Lung (tissue), 12 donors: Measurements from ENCODE around the gene DNAAF1. TPM values are rescaled to one million over a fixed set of nuclear protein-coding genes. Genes with fewer than 3 reads are reported as not detected.

Source experiments
- ATAC-seq: fragments of 200-7000 bp; cut with Tn5 transposase; one replicate; pipeline ENCODE4 v1.9.1; 2020; ENCODE audit warnings: moderate number of reproducible peaks; ENCODE audit not compliant: insufficient read depth, low FRiP score
- DNase-seq, 3 donors: peaks; one replicate each; pipeline ENCODE4 v3.0.0-alpha.2; 2013 to 2017
- H3K27ac ChIP-seq, 2 donors: one replicate each; pipeline ENCODE4 v1.5.1; 2013; ENCODE audit warnings: mild to moderate bottlenecking in 2 of 2, moderate library complexity in 2 of 2, control low read depth in 1 of 2, inconsistent platforms in 1 of 2, low read depth in 1 of 2, low read length in 1 of 2
- H3K27me3 ChIP-seq, 3 donors: one replicate each; pipeline ENCODE4 v1.5.1; 2013; ENCODE audit warnings: low read length in 2 of 3; ENCODE audit not compliant: control insufficient read depth in 3 of 3, insufficient read depth in 3 of 3
- H3K36me3 ChIP-seq, 4 donors: one replicate each; pipeline ENCODE4 v1.5.1; 2013; ENCODE audit warnings: low read length in 4 of 4, mild to moderate bottlenecking in 1 of 4, moderate library complexity in 1 of 4; ENCODE audit not compliant: control insufficient read depth in 4 of 4, insufficient read depth in 4 of 4
- H3K4me1 ChIP-seq, 5 donors: one replicate each; pipeline ENCODE4 v1.5.1; 2013; ENCODE audit warnings: low read length in 5 of 5, mild to moderate bottlenecking in 2 of 5, moderate library complexity in 1 of 5; ENCODE audit not compliant: control insufficient read depth in 5 of 5, insufficient read depth in 5 of 5
- H3K4me3 ChIP-seq: one replicate; pipeline ENCODE4 v1.5.1; 2013; ENCODE audit warnings: mild to moderate bottlenecking, control low read depth, moderate library complexity
- H3K9ac ChIP-seq, 2 donors: one replicate each; pipeline ENCODE4 v1.5.1; 2013; ENCODE audit warnings: low read length in 2 of 2, control low read depth in 1 of 2; ENCODE audit not compliant: insufficient read depth in 1 of 2
- H3K9me3 ChIP-seq, 4 donors: one replicate each; pipeline ENCODE4 v1.5.1; 2013; ENCODE audit warnings: low read length in 3 of 4, mild to moderate bottlenecking in 1 of 4, moderate library complexity in 1 of 4; ENCODE audit not compliant: control insufficient read depth in 4 of 4, insufficient read depth in 3 of 4
- WGBS, 2 donors: extraction: QIAGEN DNeasy Blood & Tissue Kit; methylation state at CpG; one replicate each; pipeline ENCODE4 v1.1.7; 2013; 5-methylcytosine and 5-hydroxymethylcytosine counted together
- polyA plus RNA-seq, 2 donors: library from polyadenylated mRNA; stranded (reverse); fragments of 200-250 nt; gene quantifications; one replicate each; pipeline ENCODE4 v1.2.1, GENCODE V29; 2013
- total RNA-seq, 2 donors: library from RNA; depleted of rRNA in 1 of 2; stranded (reverse); fragments of >200 nt in 1 of 2; gene quantifications; one replicate each; pipeline ENCODE4 v1.2.1, GENCODE V29; 2014 to 2021
- TF ChIP-seq, protein P1 (sequence below): IDR thresholded peaks from 2 replicates; pipeline ENCODE4 v1.5.1; 2012; ENCODE audit warnings: mild to moderate bottlenecking; ENCODE audit errors: control extremely low read depth, extremely low read depth
- donor health status: control.
- donor health status: control.
- donor health status: Bipolar disorder and iron deficiency.
- donor health status: healthy.
- donor health status: DM: yes; HTN: yes; CAD: no.

DNAAF1 gene
- total and polyA plus RNA-seq, 4 donors, result 11.5 to 38.5 (median 12.4) TPM

DNA sequence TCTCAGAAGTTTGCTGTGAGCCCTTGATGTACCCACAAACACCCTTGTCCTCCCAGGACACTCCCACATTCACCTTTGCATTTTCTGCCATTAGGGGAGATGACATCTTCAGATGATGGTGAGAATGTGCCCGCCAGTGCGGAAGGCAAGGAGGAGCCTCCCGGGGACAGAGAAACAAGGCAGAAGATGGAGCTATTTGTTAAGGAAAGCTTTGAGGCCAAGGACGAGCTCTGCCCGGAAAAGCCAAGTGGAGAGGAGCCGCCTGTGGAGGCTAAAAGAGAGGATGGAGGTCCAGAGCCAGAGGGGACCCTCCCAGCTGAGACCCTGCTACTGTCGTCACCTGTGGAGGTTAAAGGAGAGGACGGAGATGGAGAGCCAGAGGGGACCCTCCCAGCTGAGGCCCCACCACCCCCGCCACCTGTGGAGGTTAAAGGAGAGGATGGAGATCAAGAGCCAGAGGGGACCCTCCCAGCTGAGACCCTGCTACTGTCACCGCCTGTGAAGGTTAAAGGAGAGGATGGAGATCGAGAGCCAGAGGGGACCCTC lies 24.7 kb downstream of the DNAAF1 start:
- no peak for DNase-seq
- Histone ChIP-seq H3K9ac (no peak overlapping the region), H3K9me3 (no peaks in the 10 kb centered on the region), H3K4me1 (no peaks in the 10 kb centered on the region), H3K27ac (no peak overlapping the region), H3K4me3 (no peak overlapping the region), H3K27me3 (no peaks in the 10 kb centered on the region), H3K36me3 (no peaks in the 10 kb centered on the region)
- ATAC-seq, result no peak
- TF ChIP-seq, protein P1, sequence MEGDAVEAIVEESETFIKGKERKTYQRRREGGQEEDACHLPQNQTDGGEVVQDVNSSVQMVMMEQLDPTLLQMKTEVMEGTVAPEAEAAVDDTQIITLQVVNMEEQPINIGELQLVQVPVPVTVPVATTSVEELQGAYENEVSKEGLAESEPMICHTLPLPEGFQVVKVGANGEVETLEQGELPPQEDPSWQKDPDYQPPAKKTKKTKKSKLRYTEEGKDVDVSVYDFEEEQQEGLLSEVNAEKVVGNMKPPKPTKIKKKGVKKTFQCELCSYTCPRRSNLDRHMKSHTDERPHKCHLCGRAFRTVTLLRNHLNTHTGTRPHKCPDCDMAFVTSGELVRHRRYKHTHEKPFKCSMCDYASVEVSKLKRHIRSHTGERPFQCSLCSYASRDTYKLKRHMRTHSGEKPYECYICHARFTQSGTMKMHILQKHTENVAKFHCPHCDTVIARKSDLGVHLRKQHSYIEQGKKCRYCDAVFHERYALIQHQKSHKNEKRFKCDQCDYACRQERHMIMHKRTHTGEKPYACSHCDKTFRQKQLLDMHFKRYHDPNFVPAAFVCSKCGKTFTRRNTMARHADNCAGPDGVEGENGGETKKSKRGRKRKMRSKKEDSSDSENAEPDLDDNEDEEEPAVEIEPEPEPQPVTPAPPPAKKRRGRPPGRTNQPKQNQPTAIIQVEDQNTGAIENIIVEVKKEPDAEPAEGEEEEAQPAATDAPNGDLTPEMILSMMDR, result no peak
- WGBS, 2 donors, result 79 to 81% methylated on average over 11 of the region's 11 CpGs

- Histone ChIP-seq H3K36me3 (peaks cover 0 to 14% (median 3%) of the 10 kb centered on the region in 4 donors), H3K27me3 (no peaks in the 10 kb centered on the region), H3K9ac (no peak overlapping the region), H3K4me1 (peaks cover 0 to 15% (median 0%) of the 10 kb centered on the region in 5 donors), H3K27ac (no peak overlapping the region), H3K9me3 (no peaks in the 10 kb centered on the region), H3K4me3 (no peak overlapping the region)
- TF ChIP-seq, protein P1, result no peak
- no peak for ATAC-seq
- no peak for DNase-seq
- WGBS, 2 donors, result 77 to 83% methylated on average over 11 of the region's 11 CpGs
Observed at GRCh38 chr16:84174396-84174795, 29.3 kb downstream of the DNAAF1 start.

GRCh38 chr16:84175350-84176081 lies 30.4 kb downstream of the DNAAF1 start:
- Histone ChIP-seq H3K27ac (peak overlapping the region in 1 of 2 donors; percentile 1), H3K27me3 (no peaks in the 10 kb centered on the region), H3K9ac (no peak overlapping the region), H3K9me3 (no peaks in the 10 kb centered on the region), H3K4me3 (no peak overlapping the region), H3K36me3 (peaks cover 0 to 26% (median 4%) of the 10 kb centered on the region in 4 donors), H3K4me1 (peaks cover 0 to 15% (median 0%) of the 10 kb centered on the region in 5 donors)
- 21 to 63% methylated on average over 10 of the region's 10 CpGs for WGBS, 2 donors
- TF ChIP-seq, protein P1, result peak; percentile 26
- ATAC-seq (no peak), DNase-seq (peak in 2 of 3 donors; percentile 39 to 42)
